Small intestine (tissue), 7 donors: Measurements from ENCODE around the gene NTRK2. TPM values are rescaled to one million over a fixed set of nuclear protein-coding genes. Genes with fewer than 3 reads are reported as not detected.
A peak's percentile ranks its signal among the peaks of the same experiment; 100 is the strongest.

Experiments
- DNase-seq, 2 donors: peaks; one replicate each; pipeline versions ENCODE4 v3.0.0 to v3.0.0-alpha.2; 2013
- FAIRE-seq: peaks from 2 replicates; lab custom pipeline; 2012; peaks lifted over from hg19 to GRCh38; lab: Jason Lieb, UNC
- H3K27ac ChIP-seq, 3 donors: one replicate each; pipeline ENCODE4 v1.5.1; 2013; ENCODE audit warnings: low read length in 2 of 3, mild to moderate bottlenecking in 2 of 3, control low read depth in 1 of 3, inconsistent platforms in 1 of 3, low read depth in 1 of 3, moderate library complexity in 1 of 3
- H3K27me3 ChIP-seq, 3 donors: one replicate each; pipeline ENCODE4 v1.6.1; 2013; ENCODE audit warnings: low read length in 3 of 3, inconsistent platforms in 1 of 3; ENCODE audit not compliant: control insufficient read depth in 3 of 3, insufficient read depth in 3 of 3
- H3K36me3 ChIP-seq, 3 donors: one replicate each; pipeline ENCODE4 v1.6.1; 2013; ENCODE audit warnings: low read length in 3 of 3, inconsistent platforms in 1 of 3, low read depth in 1 of 3, mild to moderate bottlenecking in 1 of 3, moderate library complexity in 1 of 3; ENCODE audit not compliant: control insufficient read depth in 3 of 3, insufficient read depth in 2 of 3
- H3K4me1 ChIP-seq, 3 donors: one replicate each; pipeline ENCODE4 v1.6.1; 2013; ENCODE audit warnings: low read length in 2 of 3, inconsistent platforms in 1 of 3, low read depth in 1 of 3, mild to moderate bottlenecking in 1 of 3, moderate library complexity in 1 of 3; ENCODE audit not compliant: control insufficient read depth in 3 of 3, insufficient read depth in 2 of 3
- H3K4me3 ChIP-seq, 3 donors: one replicate each; pipeline ENCODE4 v1.5.1; 2013; ENCODE audit warnings: low read length in 3 of 3, control low read depth in 1 of 3, inconsistent platforms in 1 of 3, low read depth in 1 of 3, mild to moderate bottlenecking in 1 of 3, moderate library complexity in 1 of 3
- H3K9me3 ChIP-seq, 2 donors: one replicate each; pipeline ENCODE4 v1.6.1; 2013; ENCODE audit warnings: low read depth in 1 of 2, low read length in 1 of 2; ENCODE audit not compliant: control insufficient read depth in 2 of 2, insufficient read depth in 1 of 2
- WGBS, 3 donors: extraction: QIAGEN DNeasy Blood & Tissue Kit; methylation state at CpG; one replicate each; pipeline ENCODE4 v1.1.7; 2013; 5-methylcytosine and 5-hydroxymethylcytosine counted together
- polyA plus RNA-seq, 4 donors: library from polyadenylated mRNA; stranded (reverse) in 3 of 4; unstranded in 1 of 4; fragments of 200-250 nt in 3 of 4; fragments of 120-200 nt in 1 of 4; gene quantifications; one replicate each; pipeline versions ENCODE4 v1.2.1 to v1.2.3, GENCODE V29; 2013
- donor health status: healthy with polysubstance abuse.
- donor health status: control.
- donor health status: control.
- donor health status: Bipolar disorder and iron deficiency.
- donor health status: healthy.

Gene NTRK2
- polyA plus RNA-seq, 4 donors, result 0.16 to 1.1 TPM; not detected in 2

GRCh38 chr9:85045271-85045670, 375.7 kb downstream of the NTRK2 start:
- Histone ChIP-seq H3K27ac (no peak overlapping the region), H3K36me3 (no peaks in the 10 kb centered on the region), H3K27me3 (peaks cover 0 to 8% (median 2%) of the 10 kb centered on the region in 3 donors), H3K4me1 (no peaks in the 10 kb centered on the region), H3K4me3 (no peak overlapping the region), H3K9me3 (no peaks in the 10 kb centered on the region)
- no peak for DNase-seq
- WGBS, 3 donors, result 68 to 82% (median 70%) methylated on average over 6 of the region's 6 CpGs
- FAIRE-seq, result no peak

DNA sequence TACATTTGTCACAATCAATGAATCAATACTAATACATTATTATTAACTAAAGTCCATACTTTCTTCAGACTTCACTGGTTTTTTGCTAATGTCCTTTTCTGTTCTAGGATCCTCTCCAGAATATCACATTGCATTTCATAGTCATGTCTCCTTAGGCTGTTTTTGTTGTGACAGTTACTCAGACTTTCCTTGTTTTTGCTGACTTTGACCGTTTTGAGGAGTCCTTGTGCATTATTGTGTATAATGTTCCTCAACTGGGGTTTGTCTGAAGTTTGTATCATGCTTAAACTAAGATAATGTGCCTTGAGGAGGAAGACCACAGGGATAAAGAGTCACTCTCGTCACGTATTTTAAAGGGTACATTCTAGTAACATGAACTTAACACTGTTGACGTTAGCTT, 376.9 kb downstream of the NTRK2 start:
- no peak for FAIRE-seq
- WGBS, 3 donors, result 75 to 79% (median 76%) methylated on average over 4 of the region's 4 CpGs
- no peak overlapping the region for H3K27ac ChIP-seq
- H3K4me1 ChIP-seq, result no peaks in the 10 kb centered on the region
- H3K4me3 ChIP-seq, result no peak overlapping the region
- H3K36me3 ChIP-seq, result no peaks in the 10 kb centered on the region
- no peak for DNase-seq
- H3K27me3 ChIP-seq, result no peaks in the 10 kb centered on the region
- no peaks in the 10 kb centered on the region for H3K9me3 ChIP-seq

DNA sequence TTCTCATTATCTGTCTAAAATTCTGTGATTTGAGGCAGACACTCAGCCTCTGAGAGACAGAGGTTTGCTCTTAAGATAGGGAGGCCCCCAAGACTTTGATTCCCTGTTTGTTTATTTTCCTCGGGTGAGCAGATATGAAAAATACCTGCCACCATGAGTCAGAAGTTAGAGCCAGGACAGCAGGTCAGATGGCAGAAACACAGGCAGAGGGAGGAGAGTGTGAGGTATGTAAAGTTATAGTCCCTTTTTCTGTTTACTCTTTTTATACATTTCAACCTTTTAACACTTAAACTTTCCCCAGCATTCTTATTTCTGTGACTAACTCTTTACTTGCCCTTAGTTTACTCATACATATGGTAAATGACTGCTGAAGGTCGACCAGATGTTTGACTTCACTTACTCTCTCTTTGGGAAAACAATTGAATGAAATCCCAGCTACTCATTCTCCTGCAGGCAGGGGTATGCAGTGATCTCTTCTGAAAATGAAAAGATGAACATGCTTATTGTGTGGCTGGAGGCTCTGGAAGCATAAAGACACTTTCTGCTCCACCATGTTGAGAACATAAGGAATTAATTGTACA, 383.8 kb downstream of the NTRK2 start:
- no peaks in the 10 kb centered on the region for H3K27me3 ChIP-seq
- FAIRE-seq, result no peak
- H3K4me3 ChIP-seq, result no peak overlapping the region
- peaks cover 0 to 3% (median 0%) of the 10 kb centered on the region in 3 donors for H3K4me1 ChIP-seq
- WGBS, 3 donors, result 4 to 31% (median 19%) methylated on average over 2 of the region's 2 CpGs
- peak in 1 of 2 donors; percentile 16 for DNase-seq
- H3K9me3 ChIP-seq, result no peaks in the 10 kb centered on the region
- H3K27ac ChIP-seq, result no peak overlapping the region
- H3K36me3 ChIP-seq, result no peaks in the 10 kb centered on the region

DNA sequence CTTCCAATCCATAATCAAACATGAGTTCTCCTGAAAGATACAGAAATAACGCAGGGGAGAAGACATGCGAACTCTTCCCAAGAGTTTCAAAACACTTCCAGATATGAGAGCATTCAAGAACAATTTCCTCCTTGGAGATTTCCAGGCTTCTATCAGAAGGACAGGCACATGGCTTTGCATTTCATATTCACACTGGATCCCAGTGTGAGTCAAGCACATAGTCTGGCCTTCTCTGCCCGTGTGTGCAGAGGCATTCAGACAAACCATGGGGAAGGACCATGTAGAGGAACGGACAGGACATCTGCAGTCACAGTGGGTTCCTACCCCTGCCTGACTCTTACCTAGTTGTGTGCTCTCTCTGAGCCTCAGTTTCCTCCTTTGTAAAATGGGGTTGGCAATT, 384.5 kb downstream of the NTRK2 start:
- no peak for DNase-seq
- 81 to 87% (median 83%) methylated on average over 4 of the region's 4 CpGs for WGBS, 3 donors
- H3K4me3 ChIP-seq, result no peak overlapping the region
- H3K9me3 ChIP-seq, result no peaks in the 10 kb centered on the region
- H3K27me3 ChIP-seq, result no peaks in the 10 kb centered on the region
- no peaks in the 10 kb centered on the region for H3K36me3 ChIP-seq
- peaks cover 0 to 3% (median 0%) of the 10 kb centered on the region in 3 donors for H3K4me1 ChIP-seq
- no peak for FAIRE-seq
- H3K27ac ChIP-seq, result no peak overlapping the region

- Histone ChIP-seq H3K27ac (no peak overlapping the region), H3K9me3 (no peaks in the 10 kb centered on the region), H3K27me3 (no peaks in the 10 kb centered on the region), H3K4me3 (no peak overlapping the region), H3K4me1 (peaks cover 0 to 3% (median 0%) of the 10 kb centered on the region in 3 donors), H3K36me3 (no peaks in the 10 kb centered on the region)
- DNase-seq (no peak), FAIRE-seq (no peak)
- 59 to 77% (median 67%) methylated on average over 2 of the region's 2 CpGs for WGBS, 3 donors
These were observed 386.1 kb downstream of the NTRK2 start for GRCh38 chr9:85055506-85056202.

DNA sequence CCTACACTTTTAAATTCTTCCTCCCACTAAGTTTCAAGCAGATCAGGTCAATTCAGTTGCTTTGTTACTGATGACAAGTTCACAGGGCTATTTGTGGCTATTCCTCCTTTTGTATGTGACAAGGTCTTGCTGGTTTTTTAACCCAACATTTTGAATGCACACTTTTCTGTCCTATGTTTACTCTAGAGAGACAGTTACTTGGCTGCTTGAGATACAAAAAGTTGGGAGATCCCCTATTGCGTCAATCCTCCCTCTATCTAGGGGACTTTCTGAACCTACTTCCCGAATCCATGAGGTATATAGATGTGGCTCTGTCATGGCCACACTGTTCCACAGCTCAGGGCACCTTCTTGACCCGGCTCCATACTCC, 386.7 kb downstream of the NTRK2 start:
- no peak for FAIRE-seq

DNA sequence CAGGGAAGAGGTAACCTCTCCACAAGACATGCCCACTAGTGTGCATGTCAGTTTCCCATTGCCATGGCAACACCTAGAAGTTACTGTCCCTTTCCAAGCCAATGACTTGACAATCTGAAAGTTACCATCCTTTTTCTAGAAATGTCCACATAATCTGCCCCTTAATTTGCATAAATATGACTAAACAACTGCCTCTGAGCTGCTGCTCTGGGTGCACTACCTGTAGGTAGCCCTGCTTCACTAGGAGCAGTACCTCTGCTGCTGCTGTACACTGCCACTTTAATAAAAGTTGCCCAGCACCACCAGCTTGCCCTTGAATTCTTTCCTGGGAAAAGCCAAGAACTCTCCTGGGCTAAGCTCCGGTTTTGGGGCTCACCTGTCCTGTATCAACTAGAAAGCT, 392.4 kb downstream of the NTRK2 start:
- WGBS, 3 donors, result 70 to 89% (median 79%) methylated on average over 1 of the region's 1 CpG
- no peaks in the 10 kb centered on the region for H3K36me3 ChIP-seq
- no peak overlapping the region for H3K4me3 ChIP-seq
- no peak for DNase-seq
- H3K4me1 ChIP-seq, result no peaks in the 10 kb centered on the region
- no peak for FAIRE-seq
- no peak overlapping the region for H3K27ac ChIP-seq
- no peaks in the 10 kb centered on the region for H3K9me3 ChIP-seq
- H3K27me3 ChIP-seq, result no peaks in the 10 kb centered on the region

More for the DNA sequence above, 386.7 kb downstream of the NTRK2 start:
- Histone ChIP-seq H3K36me3 (no peaks in the 10 kb centered on the region), H3K4me1 (peaks cover 0 to 3% (median 0%) of the 10 kb centered on the region in 3 donors), H3K9me3 (no peaks in the 10 kb centered on the region), H3K27ac (no peak overlapping the region), H3K4me3 (no peak overlapping the region), H3K27me3 (no peaks in the 10 kb centered on the region)
- 76% methylated on average over 3 of the region's 3 CpGs for WGBS, 3 donors
- no peak for DNase-seq

- DNase-seq (no peak), FAIRE-seq (no peak)
- Histone ChIP-seq H3K4me1 (no peaks in the 10 kb centered on the region), H3K4me3 (no peak overlapping the region), H3K36me3 (no peaks in the 10 kb centered on the region), H3K9me3 (no peaks in the 10 kb centered on the region), H3K27ac (no peak overlapping the region), H3K27me3 (no peaks in the 10 kb centered on the region)
- WGBS, 3 donors, result 67 to 70% (median 69%) methylated on average over 4 of the region's 4 CpGs
These were observed 393.0 kb downstream of the NTRK2 start for GRCh38 chr9:85062385-85063022.
